BJ (cell line): ENCODE measurements around the gene TSHZ2. TPM values are rescaled to one million over a fixed set of nuclear protein-coding genes. Genes with fewer than 3 reads are reported as not detected.

ENCODE experiments used
- CTCF ChIA-PET: fragments of 350-600 bp; formaldehyde crosslinking; extraction: SDS; loops from one replicate; lab custom pipeline; 2021; ENCODE audit warnings: antibody characterized with exemption, inconsistent platforms; lab: Yijun Ruan, JAX
- POLR2A ChIA-PET: fragments of 300-600 bp; sonication (Branson Sonifier 250); formaldehyde crosslinking; extraction: SDS; loops from one replicate; lab custom pipeline; 2021; ENCODE audit warnings: antibody characterized with exemption; lab: Charles Lee
- DNase-seq: peaks from one replicate; pipeline ENCODE4 v3.0.0-alpha.2; 2011; ENCODE audit warnings: low read depth
- H3K27me3 ChIP-seq: 2 replicates; pipeline ENCODE4 v1.6.0; 2011; ENCODE audit warnings: low read length; ENCODE audit not compliant: control insufficient read depth, insufficient read depth
- H3K36me3 ChIP-seq: 2 replicates; pipeline ENCODE4 v1.5.1; 2011; ENCODE audit warnings: low read length; ENCODE audit not compliant: control insufficient read depth, insufficient read depth
- H3K4me3 ChIP-seq: 2 replicates; pipeline ENCODE4 v1.5.1; 2011; ENCODE audit warnings: low read depth, mild to moderate bottlenecking, control low read depth, low read length
- polyA plus RNA-seq: library from polyadenylated mRNA; depleted of rRNA; stranded (reverse); fragments of >200 nt; gene quantifications from 2 replicates; pipeline ENCODE4 v1.2.3, GENCODE V29; 2011
- TF ChIP-seq, protein P1 (sequence below): IDR thresholded peaks from 2 replicates; pipeline ENCODE4 v1.5.1; 2011; ENCODE audit warnings: low read depth, mild to moderate bottlenecking, control low read depth, inconsistent platforms, low read length, moderate library complexity; ENCODE audit not compliant: insufficient read depth

The TSHZ2 gene
- polyA plus RNA-seq, 1 experiment: not detected

DNA sequence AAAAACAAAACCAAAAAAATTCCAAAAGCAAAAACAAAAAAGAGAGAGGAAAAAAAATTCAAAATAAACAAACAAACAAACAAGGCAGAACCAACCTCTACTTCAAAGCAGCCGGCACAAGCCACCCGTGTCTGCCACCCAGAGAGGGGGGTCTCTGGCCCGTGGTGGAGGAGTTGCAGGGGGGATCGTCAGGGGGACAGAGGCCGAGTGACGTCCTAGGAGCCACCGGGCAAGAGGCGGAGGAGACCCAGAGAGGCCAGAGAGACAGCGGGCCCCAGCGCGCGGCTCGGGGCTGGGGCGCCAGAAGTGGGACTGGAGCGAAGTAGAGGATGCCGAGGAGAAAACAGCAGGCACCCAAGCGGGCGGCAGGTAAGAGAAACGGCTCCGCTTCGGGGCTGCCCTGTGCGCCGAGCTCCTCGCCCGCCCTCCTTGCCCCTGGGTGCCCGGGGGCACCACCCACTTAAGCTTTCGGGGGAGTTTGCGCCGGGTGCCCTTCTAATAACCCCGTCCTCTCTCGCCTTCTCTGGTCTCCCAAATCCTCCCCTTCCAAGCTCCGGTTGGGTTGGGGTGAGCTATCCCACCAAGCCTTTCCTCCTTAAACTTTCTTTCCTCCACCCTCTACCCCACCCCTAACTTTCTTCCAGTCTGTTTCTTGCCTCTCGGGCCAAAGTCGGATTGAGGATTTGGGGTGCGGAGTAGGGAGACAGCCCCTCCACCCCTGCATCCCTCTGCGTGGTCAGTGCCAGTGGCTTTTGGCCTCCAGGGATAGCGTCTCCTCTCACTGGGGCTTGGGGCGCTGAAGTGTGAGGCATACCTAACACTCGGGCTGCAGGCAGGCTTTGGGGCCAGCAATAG lies 1.0 kb downstream of the TSHZ2 start:
- no peaks in the 10 kb centered on the region for H3K36me3 ChIP-seq
- CTCF ChIA-PET: interaction anchor here (1.3 kb wide), 1 partner anchor 17 kb away, joined by 3 read pairs; no protein-coding TSS in a partner anchor
- peaks cover 6% of the 10 kb centered on the region; the same call in 1 of the 2 replicates for H3K27me3 ChIP-seq
- TF ChIP-seq, protein P1, sequence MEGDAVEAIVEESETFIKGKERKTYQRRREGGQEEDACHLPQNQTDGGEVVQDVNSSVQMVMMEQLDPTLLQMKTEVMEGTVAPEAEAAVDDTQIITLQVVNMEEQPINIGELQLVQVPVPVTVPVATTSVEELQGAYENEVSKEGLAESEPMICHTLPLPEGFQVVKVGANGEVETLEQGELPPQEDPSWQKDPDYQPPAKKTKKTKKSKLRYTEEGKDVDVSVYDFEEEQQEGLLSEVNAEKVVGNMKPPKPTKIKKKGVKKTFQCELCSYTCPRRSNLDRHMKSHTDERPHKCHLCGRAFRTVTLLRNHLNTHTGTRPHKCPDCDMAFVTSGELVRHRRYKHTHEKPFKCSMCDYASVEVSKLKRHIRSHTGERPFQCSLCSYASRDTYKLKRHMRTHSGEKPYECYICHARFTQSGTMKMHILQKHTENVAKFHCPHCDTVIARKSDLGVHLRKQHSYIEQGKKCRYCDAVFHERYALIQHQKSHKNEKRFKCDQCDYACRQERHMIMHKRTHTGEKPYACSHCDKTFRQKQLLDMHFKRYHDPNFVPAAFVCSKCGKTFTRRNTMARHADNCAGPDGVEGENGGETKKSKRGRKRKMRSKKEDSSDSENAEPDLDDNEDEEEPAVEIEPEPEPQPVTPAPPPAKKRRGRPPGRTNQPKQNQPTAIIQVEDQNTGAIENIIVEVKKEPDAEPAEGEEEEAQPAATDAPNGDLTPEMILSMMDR: no peak
- DNase-seq: no peak
- POLR2A ChIA-PET: no interaction called here
- H3K4me3 ChIP-seq: no peak overlapping the region

DNA sequence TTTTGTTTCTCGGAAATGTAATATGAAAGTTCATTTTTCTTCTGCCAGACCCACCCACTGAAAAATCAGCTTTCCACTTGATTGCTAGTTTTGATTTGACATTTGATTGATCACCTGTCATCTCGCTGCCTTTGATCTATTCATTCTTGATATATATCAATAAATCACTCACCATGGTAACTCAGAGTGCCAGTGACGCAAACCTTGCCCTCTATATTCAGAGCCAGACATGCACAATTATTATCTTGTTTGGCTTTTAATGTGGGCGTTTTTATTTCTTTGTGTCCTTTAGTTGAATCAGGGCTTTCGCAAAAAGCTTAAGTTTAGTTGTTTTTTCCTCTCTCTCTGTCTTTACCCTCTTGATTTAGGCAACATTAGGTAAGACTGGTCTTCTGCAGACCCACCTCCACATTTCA lies 2.0 kb downstream of the TSHZ2 start:
- no peak for DNase-seq
- POLR2A ChIA-PET: no interaction called here
- CTCF ChIA-PET: interaction anchor here (1.3 kb wide), 1 partner anchor 16 kb away, joined by 3 read pairs; no protein-coding TSS in a partner anchor
- Histone ChIP-seq H3K36me3 (no peaks in the 10 kb centered on the region), H3K27me3 (peaks cover 6% of the 10 kb centered on the region; the same call in 1 of the 2 replicates), H3K4me3 (no peak overlapping the region)
- TF ChIP-seq, protein P1: no peak

DNA sequence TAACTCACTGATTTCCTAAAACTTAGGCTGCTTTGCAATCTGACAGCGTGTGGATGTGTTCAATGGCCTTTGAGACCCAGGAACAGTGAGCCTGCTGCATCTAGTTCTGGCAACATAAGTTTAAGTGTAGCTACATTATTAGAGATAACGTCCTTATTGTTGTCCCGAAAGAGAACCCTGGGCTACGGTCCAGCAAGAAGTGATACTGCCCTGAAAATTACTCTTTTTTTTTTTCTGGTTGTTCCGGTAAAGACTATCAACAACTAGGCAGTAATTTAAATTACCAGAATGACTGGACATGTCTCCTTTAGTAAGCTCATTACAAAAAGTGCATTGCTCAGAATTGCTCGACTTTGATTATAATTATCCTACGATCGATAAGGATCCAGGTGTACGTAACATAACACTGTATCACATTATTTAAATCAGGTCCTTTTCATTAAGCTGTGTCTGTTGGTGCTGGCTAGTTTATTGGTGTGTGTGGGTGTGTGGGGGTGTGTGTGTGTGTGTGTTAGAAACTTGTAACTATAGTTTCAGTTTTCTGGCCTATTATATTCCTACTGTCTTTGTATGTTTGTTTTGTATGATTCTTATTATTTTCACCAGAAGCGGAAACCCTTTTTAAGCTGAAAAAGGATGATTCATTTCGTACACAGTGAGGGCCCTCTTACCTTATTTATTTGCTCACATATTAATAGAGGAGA lies 3.0 kb downstream of the TSHZ2 start:
- Histone ChIP-seq H3K27me3 (peaks cover 6% of the 10 kb centered on the region; the same call in 1 of the 2 replicates), H3K36me3 (no peaks in the 10 kb centered on the region), H3K4me3 (no peak overlapping the region)
- CTCF ChIA-PET: no interaction called here
- no peak for DNase-seq
- TF ChIP-seq, protein P1: no peak
- POLR2A ChIA-PET: no interaction called here

DNA sequence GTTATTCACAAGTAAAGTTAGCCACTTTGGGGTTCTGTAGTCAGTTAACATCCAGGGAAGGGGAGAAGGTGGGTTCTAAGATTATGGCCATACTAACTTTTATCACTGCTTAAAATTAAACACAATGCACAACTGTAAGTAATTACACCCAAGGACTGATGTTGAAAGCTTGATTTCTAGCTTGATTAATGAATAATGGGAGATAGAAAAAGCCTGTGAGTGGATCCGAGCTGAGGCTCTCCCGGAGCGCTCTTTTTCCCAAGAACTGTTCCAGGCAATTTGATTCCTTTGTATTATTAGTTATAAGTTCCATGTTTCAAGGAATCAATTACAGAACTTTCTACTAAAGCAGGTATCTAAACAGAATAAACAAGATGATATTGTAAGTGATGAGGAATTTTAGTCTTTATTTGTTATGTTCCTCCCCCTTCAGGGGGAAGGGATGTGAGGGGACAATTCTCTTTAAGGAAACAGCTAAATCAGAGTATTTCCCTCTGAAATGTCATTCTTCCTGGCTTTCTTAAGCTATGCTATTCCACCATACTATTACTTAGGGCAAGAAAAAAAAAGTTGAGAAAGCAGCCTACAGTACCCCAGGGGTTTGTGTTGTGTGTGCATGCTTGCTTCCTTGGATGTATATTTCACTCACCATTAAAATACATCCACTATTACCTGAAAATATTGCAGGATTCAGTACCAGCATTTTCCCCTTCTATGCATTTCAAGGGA lies 3.8 kb downstream of the TSHZ2 start:
- TF ChIP-seq, protein P1: no peak
- Histone ChIP-seq H3K36me3 (no peaks in the 10 kb centered on the region), H3K4me3 (no peak overlapping the region), H3K27me3 (peaks cover 6% of the 10 kb centered on the region; the same call in 1 of the 2 replicates)
- DNase-seq: no peak
- ChIA-PET CTCF (no interaction called here), POLR2A (no interaction called here)
